Karpas-422 (cell line): Measurements from ENCODE around the gene NABP1. TPM values are rescaled to one million over a fixed set of nuclear protein-coding genes. Genes with fewer than 3 reads are reported as not detected.
A peak's percentile ranks its signal among the peaks of the same experiment; 100 is the strongest.

Source experiments
- DNase-seq: peaks from one replicate; pipeline ENCODE4 v3.0.0-alpha.2; 2015
- H2AFZ ChIP-seq: fragments of 200-600 bp; sonication (generic); 2 replicates; pipeline ENCODE4 v1.6.1; 2014; ENCODE audit warnings: antibody characterized with exemption, low read length, mixed read lengths
- H3K27ac ChIP-seq: fragments of 200-600 bp; sonication (generic); 2 replicates; pipeline ENCODE4 v1.5.1; 2014; ENCODE audit warnings: mild to moderate bottlenecking, low read length, moderate library complexity
- H3K27me3 ChIP-seq: fragments of 200-600 bp; sonication (generic); 2 replicates; pipeline ENCODE4 v1.6.1; 2014; ENCODE audit warnings: low read length, mixed read lengths
- H3K36me3 ChIP-seq: fragments of 200-600 bp; sonication (generic); 2 replicates; pipeline ENCODE4 v1.6.1; 2014; ENCODE audit warnings: low read length, mixed read lengths; ENCODE audit not compliant: insufficient read depth
- H3K4me1 ChIP-seq: fragments of 200-600 bp; sonication (generic); 2 replicates; pipeline ENCODE4 v1.6.1; 2014; ENCODE audit warnings: mild to moderate bottlenecking, low read length, mixed read lengths
- H3K4me2 ChIP-seq: fragments of 200-600 bp; sonication (generic); 2 replicates; pipeline ENCODE4 v1.6.1; 2014; ENCODE audit warnings: low read length, low read depth, mild to moderate bottlenecking; ENCODE audit not compliant: poor library complexity, severe bottlenecking
- H3K4me3 ChIP-seq: fragments of 200-600 bp; sonication (generic); 2 replicates; pipeline ENCODE4 v1.5.1; 2014; ENCODE audit warnings: mild to moderate bottlenecking, antibody characterized with exemption, low read length, mixed read lengths
- H3K79me2 ChIP-seq: fragments of 200-600 bp; sonication (generic); 2 replicates; pipeline ENCODE4 v1.6.1; 2014; ENCODE audit warnings: mild to moderate bottlenecking, low read length, mixed read lengths
- H3K9ac ChIP-seq: fragments of 200-600 bp; sonication (generic); 2 replicates; pipeline ENCODE4 v1.6.0; 2014; ENCODE audit warnings: low read length
- H3K9me2 ChIP-seq: fragments of 200-600 bp; sonication (generic), shearing (Covaris generic); replicated peaks from 2 replicates; pipeline ENCODE4 v1.6.0; 2014; ENCODE audit warnings: mild to moderate bottlenecking, low read length, moderate library complexity; ENCODE audit not compliant: insufficient read depth
- H3K9me3 ChIP-seq: fragments of 300-700, 200-600 bp; sonication (generic); 2 replicates; pipeline ENCODE4 v1.6.1; 2014; ENCODE audit warnings: low read length, mixed read lengths
- H4K20me1 ChIP-seq: fragments of 200-600 bp; sonication (generic); 2 replicates; pipeline ENCODE4 v1.6.1; 2014; ENCODE audit warnings: mild to moderate bottlenecking, antibody characterized with exemption, low read length, low read depth; ENCODE audit not compliant: insufficient read depth
- total RNA-seq: library from RNA; depleted of rRNA; stranded (reverse); fragments of >200 nt; shearing (Covaris generic); gene quantifications from 2 replicates; pipeline ENCODE4 v1.2.3, GENCODE V29; 2014; ENCODE audit warnings: low replicate concordance

NABP1 gene
- total RNA-seq, 1 experiment from 2014 or later, result 52.4 TPM

GRCh38 chr2:191691898-191692297 lies 14.0 kb downstream of the NABP1 start:
- Histone ChIP-seq H3K9me3 (no peaks in the 10 kb centered on the region), H3K9ac (no peak overlapping the region), H3K9me2 (no peaks in the 10 kb centered on the region), H3K79me2 (no peaks in the 10 kb centered on the region), H3K4me1 (no peaks in the 10 kb centered on the region), H4K20me1 (no peaks in the 10 kb centered on the region), H2AFZ (no peak overlapping the region), H3K27ac (no peak overlapping the region), H3K4me2 (no peak overlapping the region), H3K36me3 (peaks cover 15% of the 10 kb centered on the region), H3K27me3 (no peaks in the 10 kb centered on the region), H3K4me3 (no peak overlapping the region)
- DNase-seq, result no peak

- Histone ChIP-seq H3K9ac (no peak overlapping the region), H3K79me2 (no peaks in the 10 kb centered on the region), H3K9me2 (no peaks in the 10 kb centered on the region), H2AFZ (no peak overlapping the region), H4K20me1 (no peaks in the 10 kb centered on the region), H3K4me1 (no peaks in the 10 kb centered on the region), H3K9me3 (no peaks in the 10 kb centered on the region), H3K4me3 (no peak overlapping the region), H3K36me3 (peaks cover 8% of the 10 kb centered on the region), H3K4me2 (no peak overlapping the region), H3K27ac (no peak overlapping the region), H3K27me3 (no peaks in the 10 kb centered on the region)
- DNase-seq, result no peak
Observed at GRCh38 chr2:191692502-191693115, 14.7 kb downstream of the NABP1 start.

DNA sequence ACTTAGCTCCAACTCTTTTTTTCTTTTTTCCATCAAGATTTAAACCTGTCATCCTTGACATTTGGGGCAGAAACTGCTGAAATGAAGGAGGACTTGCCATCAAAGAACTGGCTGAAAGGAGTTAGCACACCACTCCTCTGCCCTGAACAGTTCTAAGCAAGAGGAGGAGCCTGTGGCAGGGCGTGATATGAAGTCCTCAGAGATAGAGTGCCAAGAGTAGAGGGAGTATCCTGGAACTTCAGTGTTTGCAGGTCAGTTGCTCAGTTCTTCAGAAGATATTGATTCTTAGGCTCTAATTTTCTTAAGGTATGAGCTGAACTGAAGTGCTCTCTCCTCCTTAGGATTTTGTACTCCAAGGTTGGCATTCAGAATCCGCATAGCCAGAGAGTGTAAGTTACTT lies 15.2 kb downstream of the NABP1 start:
- Histone ChIP-seq H3K4me2 (no peak overlapping the region), H3K4me3 (no peak overlapping the region), H3K4me1 (no peaks in the 10 kb centered on the region), H3K36me3 (peaks cover 3% of the 10 kb centered on the region), H2AFZ (no peak overlapping the region), H3K9me2 (no peaks in the 10 kb centered on the region), H3K79me2 (no peaks in the 10 kb centered on the region), H3K27ac (no peak overlapping the region), H3K27me3 (no peaks in the 10 kb centered on the region), H3K9ac (no peak overlapping the region), H4K20me1 (no peaks in the 10 kb centered on the region), H3K9me3 (peaks cover 3% of the 10 kb centered on the region; the same call in 1 of the 2 replicates)
- DNase-seq, result peak; percentile 52

DNA sequence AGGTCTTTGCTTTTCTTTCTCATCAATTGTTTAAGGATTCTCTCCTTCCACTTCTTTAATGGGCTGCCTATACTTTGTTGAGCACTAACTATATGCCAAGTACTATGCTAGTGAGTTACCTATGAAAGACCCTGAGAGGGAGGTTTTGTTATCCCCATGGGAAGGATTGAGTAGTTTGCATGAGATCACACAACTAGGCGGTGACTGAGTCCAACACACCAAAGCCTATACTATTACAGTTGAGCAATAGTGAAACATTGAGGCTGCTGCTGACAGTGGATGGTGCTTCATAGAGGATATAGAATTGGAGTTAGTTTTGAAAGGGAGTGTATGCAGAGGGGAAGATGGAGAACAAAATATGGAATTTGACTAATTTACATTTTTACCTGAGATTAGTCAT lies 15.8 kb downstream of the NABP1 start:
- DNase-seq, result peak; percentile 41
- H3K9me3 ChIP-seq, result peaks cover 3% of the 10 kb centered on the region; the same call in 1 of the 2 replicates
- no peak overlapping the region for H2AFZ ChIP-seq
- H4K20me1 ChIP-seq, result no peaks in the 10 kb centered on the region
- no peaks in the 10 kb centered on the region; the same call in 1 of the 2 replicates for H3K36me3 ChIP-seq
- H3K27me3 ChIP-seq, result no peaks in the 10 kb centered on the region
- no peak overlapping the region for H3K4me3 ChIP-seq
- no peak overlapping the region for H3K9ac ChIP-seq
- no peak overlapping the region for H3K4me2 ChIP-seq
- H3K27ac ChIP-seq, result no peak overlapping the region
- no peaks in the 10 kb centered on the region for H3K4me1 ChIP-seq
- H3K9me2 ChIP-seq, result no peaks in the 10 kb centered on the region
- no peaks in the 10 kb centered on the region for H3K79me2 ChIP-seq

DNA sequence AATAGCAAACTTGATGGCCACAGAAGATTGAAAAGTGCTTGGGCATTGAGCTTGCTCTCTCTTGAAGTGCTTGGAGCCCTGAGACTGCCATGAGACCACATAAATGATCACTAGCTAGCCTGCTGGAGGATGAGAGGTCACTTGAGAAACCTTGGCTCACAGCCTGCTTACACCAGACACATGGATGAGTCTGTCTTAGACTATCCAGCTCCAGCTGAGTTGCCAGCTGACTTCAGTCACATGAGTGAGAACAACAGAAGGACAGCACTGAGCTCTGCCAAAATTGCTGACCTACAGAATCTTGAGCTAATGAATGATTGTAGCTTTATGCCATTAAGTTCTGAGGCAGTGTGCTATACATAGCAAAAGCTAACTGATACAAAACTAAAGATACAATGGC lies 18.1 kb downstream of the NABP1 start:
- no peaks in the 10 kb centered on the region for H3K4me1 ChIP-seq
- no peaks in the 10 kb centered on the region for H4K20me1 ChIP-seq
- H3K4me3 ChIP-seq, result no peak overlapping the region
- no peak overlapping the region for H2AFZ ChIP-seq
- no peaks in the 10 kb centered on the region for H3K79me2 ChIP-seq
- no peaks in the 10 kb centered on the region; the same call in 1 of the 2 replicates for H3K9me2 ChIP-seq
- H3K36me3 ChIP-seq, result no peaks in the 10 kb centered on the region
- DNase-seq, result no peak
- peaks cover 3% of the 10 kb centered on the region; the same call in 1 of the 2 replicates for H3K9me3 ChIP-seq
- no peak overlapping the region for H3K9ac ChIP-seq
- H3K27ac ChIP-seq, result no peak overlapping the region
- no peaks in the 10 kb centered on the region for H3K27me3 ChIP-seq
- H3K4me2 ChIP-seq, result no peak overlapping the region

- H4K20me1 ChIP-seq, result no peaks in the 10 kb centered on the region
- H3K79me2 ChIP-seq, result no peaks in the 10 kb centered on the region
- H3K27ac ChIP-seq, result no peak overlapping the region
- H3K9me3 ChIP-seq, result peaks cover 3% of the 10 kb centered on the region; the same call in 1 of the 2 replicates
- H2AFZ ChIP-seq, result no peak overlapping the region
- H3K4me1 ChIP-seq, result no peaks in the 10 kb centered on the region
- no peak overlapping the region for H3K4me2 ChIP-seq
- H3K9me2 ChIP-seq, result no peaks in the 10 kb centered on the region; the same call in 1 of the 2 replicates
- no peak overlapping the region for H3K9ac ChIP-seq
- H3K36me3 ChIP-seq, result no peaks in the 10 kb centered on the region
- H3K27me3 ChIP-seq, result no peaks in the 10 kb centered on the region
- no peak overlapping the region for H3K4me3 ChIP-seq
- no peak for DNase-seq
Observed at GRCh38 chr2:191696966-191697365, 19.0 kb downstream of the NABP1 start.

GRCh38 chr2:191697870-191698269 lies 19.9 kb downstream of the NABP1 start:
- H3K4me3 ChIP-seq, result no peak overlapping the region
- no peaks in the 10 kb centered on the region for H4K20me1 ChIP-seq
- no peak overlapping the region for H2AFZ ChIP-seq
- DNase-seq, result no peak
- no peaks in the 10 kb centered on the region for H3K4me1 ChIP-seq
- no peaks in the 10 kb centered on the region for H3K27me3 ChIP-seq
- no peaks in the 10 kb centered on the region for H3K36me3 ChIP-seq
- H3K9ac ChIP-seq, result no peak overlapping the region
- H3K27ac ChIP-seq, result no peak overlapping the region
- H3K4me2 ChIP-seq, result no peak overlapping the region
- no peaks in the 10 kb centered on the region; the same call in 1 of the 2 replicates for H3K9me2 ChIP-seq
- no peaks in the 10 kb centered on the region for H3K79me2 ChIP-seq
- peaks cover 3% of the 10 kb centered on the region; the same call in 1 of the 2 replicates for H3K9me3 ChIP-seq

- DNase-seq, result no peak
- Histone ChIP-seq H3K4me3 (no peak overlapping the region), H3K9me3 (peaks cover 3% of the 10 kb centered on the region; the same call in 1 of the 2 replicates), H3K9me2 (no peaks in the 10 kb centered on the region; the same call in 1 of the 2 replicates), H3K9ac (no peak overlapping the region), H3K27ac (no peak overlapping the region), H2AFZ (no peak overlapping the region), H3K36me3 (no peaks in the 10 kb centered on the region), H3K4me1 (no peaks in the 10 kb centered on the region), H3K79me2 (no peaks in the 10 kb centered on the region), H4K20me1 (no peaks in the 10 kb centered on the region), H3K4me2 (no peak overlapping the region), H3K27me3 (no peaks in the 10 kb centered on the region)
Observed at GRCh38 chr2:191699341-191699945, 21.5 kb downstream of the NABP1 start.
